RWPE2 (cell line): ENCODE measurements around the gene PTTG1IP.
"Not testable (repeated sequence)": the region's sequence is repeated elsewhere in the genome, so short reads cannot be mapped to it uniquely, and the experiment has no call there.

Experiments used
- ATAC-seq: fragments of 200-7000 bp; cut with Tn5 transposase; 3 replicates; pipeline ENCODE4 v1.9.1; 2021; ENCODE audit warnings: low read depth
- DNase-seq: peaks from one replicate; pipeline ENCODE4 v3.0.0-alpha.2; 2020; ENCODE audit warnings: low spot score
- H3K27ac ChIP-seq: fragments of 450-650 bp; 2 replicates; pipeline ENCODE4 v1.5.1; 2017; ENCODE audit warnings: mild to moderate bottlenecking; ENCODE audit not compliant: poor library complexity, severe bottlenecking
- H3K27me3 ChIP-seq: fragments of 250-450 bp; sonication (Bioruptor Pico); 2 replicates; pipeline ENCODE4 v1.5.1; 2021; ENCODE audit warnings: mild to moderate bottlenecking, moderate library complexity; ENCODE audit not compliant: insufficient read depth, poor library complexity, severe bottlenecking
- H3K36me3 ChIP-seq: fragments of 250-450 bp; sonication (Bioruptor Pico); 2 replicates; pipeline ENCODE4 v1.5.1; 2020; ENCODE audit warnings: low read depth, mild to moderate bottlenecking, moderate library complexity
- H3K4me1 ChIP-seq: fragments of 250-450 bp; sonication (Bioruptor Pico); 2 replicates; pipeline ENCODE4 v1.5.1; 2021; ENCODE audit warnings: mild to moderate bottlenecking, moderate library complexity; ENCODE audit not compliant: insufficient read depth, poor library complexity, severe bottlenecking
- H3K4me3 ChIP-seq: fragments of 250-450 bp; sonication (Bioruptor Pico); 2 replicates; pipeline ENCODE4 v1.5.1; 2021; ENCODE audit warnings: mild to moderate bottlenecking, moderate library complexity; ENCODE audit not compliant: severe bottlenecking
- H3K9me3 ChIP-seq: fragments of 250-450 bp; sonication (Bioruptor Pico); 2 replicates; pipeline ENCODE4 v1.5.1; 2021; ENCODE audit warnings: mild to moderate bottlenecking, moderate library complexity; ENCODE audit not compliant: severe bottlenecking
- CTCF ChIP-seq: fragments of 450-650 bp; IDR thresholded peaks from one replicate; pipeline ENCODE4 v1.5.1; 2017; ENCODE audit warnings: mild to moderate bottlenecking, moderate library complexity; ENCODE audit not compliant: poor library complexity, severe bottlenecking

Gene PTTG1IP

GRCh38 chr21:44885615-44886014, 12.1 kb upstream of the PTTG1IP start:
- no peak for ATAC-seq
- H3K27me3 ChIP-seq, result peaks cover 2% of the 10 kb centered on the region
- H3K27ac ChIP-seq, result no peak overlapping the region
- H3K36me3 ChIP-seq, result no peaks in the 10 kb centered on the region
- peaks cover 27% of the 10 kb centered on the region for H3K4me1 ChIP-seq
- H3K9me3 ChIP-seq, result no peaks in the 10 kb centered on the region
- TF ChIP-seq CTCF, result no peak
- no peak overlapping the region for H3K4me3 ChIP-seq
- no peak for DNase-seq

GRCh38 chr21:44884097-44884496, 10.6 kb upstream of the PTTG1IP start:
- no peak for ATAC-seq
- no peak for DNase-seq
- Histone ChIP-seq H3K27ac (peak overlapping the region; percentile 95), H3K4me1 (peaks cover 37% of the 10 kb centered on the region), H3K4me3 (no peak overlapping the region), H3K27me3 (no peaks in the 10 kb centered on the region), H3K36me3 (no peaks in the 10 kb centered on the region), H3K9me3 (no peaks in the 10 kb centered on the region)
- no peak for TF ChIP-seq CTCF

- Histone ChIP-seq H3K4me1 (peaks cover 46% of the 10 kb centered on the region), H3K36me3 (no peaks in the 10 kb centered on the region), H3K27ac (peak overlapping the region; percentile 95), H3K9me3 (no peaks in the 10 kb centered on the region), H3K27me3 (no peaks in the 10 kb centered on the region), H3K4me3 (no peak overlapping the region)
- DNase-seq, result no peak
- no peak for TF ChIP-seq CTCF
- ATAC-seq, result no peak
Observed at GRCh38 chr21:44883250-44883649, 9.8 kb upstream of the PTTG1IP start.

DNA sequence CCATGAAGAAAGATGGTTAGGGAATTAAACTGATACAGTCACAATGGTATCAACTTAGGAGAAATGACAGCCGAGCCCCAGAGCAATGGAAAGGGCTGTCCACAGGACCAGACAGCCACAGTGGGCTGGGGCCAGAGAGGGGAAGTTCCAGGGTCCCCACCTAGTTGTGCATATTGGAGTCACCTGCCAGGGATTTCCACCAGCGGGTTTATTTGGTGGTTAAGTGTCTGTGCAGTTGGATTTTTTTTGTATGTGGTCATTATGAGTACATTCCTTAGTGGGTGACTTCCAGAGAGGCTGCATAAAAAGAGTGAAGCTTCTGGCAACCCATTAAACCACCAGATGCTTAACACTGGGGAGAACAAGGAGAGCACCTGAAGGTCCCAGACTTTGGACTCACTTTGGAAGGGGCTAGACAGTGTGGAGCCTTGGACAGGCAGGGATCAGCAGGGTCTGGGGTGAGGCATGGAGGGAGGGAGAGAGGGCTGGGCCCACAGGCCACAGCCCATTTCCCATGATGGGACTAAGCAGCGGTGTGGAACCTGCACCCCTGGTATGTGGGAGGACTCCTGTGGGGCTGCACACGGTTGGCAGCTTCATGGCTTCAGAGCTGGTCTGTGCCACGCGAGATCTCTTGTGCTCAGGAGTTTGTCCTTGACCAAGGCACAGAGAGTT, 7.8 kb upstream of the PTTG1IP start:
- H3K4me3 ChIP-seq, result no peak overlapping the region
- DNase-seq (no peak), ATAC-seq (peak; percentile 49)
- H3K9me3 ChIP-seq, result no peaks in the 10 kb centered on the region
- H3K27me3 ChIP-seq, result no peaks in the 10 kb centered on the region
- no peak for TF ChIP-seq CTCF
- H3K27ac ChIP-seq, result peak overlapping the region; percentile 95
- H3K4me1 ChIP-seq, result peaks cover 52% of the 10 kb centered on the region
- H3K36me3 ChIP-seq, result no peaks in the 10 kb centered on the region

GRCh38 chr21:44880405-44881197, 7.1 kb upstream of the PTTG1IP start:
- H3K9me3 ChIP-seq, result no peaks in the 10 kb centered on the region
- H3K27ac ChIP-seq, result peak overlapping the region; percentile 95
- no peaks in the 10 kb centered on the region for H3K36me3 ChIP-seq
- DNase-seq (no peak), ATAC-seq (peak; percentile 7; the same call in 2 of the 3 replicates)
- H3K4me1 ChIP-seq, result peaks cover 54% of the 10 kb centered on the region
- no peak for TF ChIP-seq CTCF
- no peak overlapping the region for H3K4me3 ChIP-seq
- no peaks in the 10 kb centered on the region for H3K27me3 ChIP-seq

DNA sequence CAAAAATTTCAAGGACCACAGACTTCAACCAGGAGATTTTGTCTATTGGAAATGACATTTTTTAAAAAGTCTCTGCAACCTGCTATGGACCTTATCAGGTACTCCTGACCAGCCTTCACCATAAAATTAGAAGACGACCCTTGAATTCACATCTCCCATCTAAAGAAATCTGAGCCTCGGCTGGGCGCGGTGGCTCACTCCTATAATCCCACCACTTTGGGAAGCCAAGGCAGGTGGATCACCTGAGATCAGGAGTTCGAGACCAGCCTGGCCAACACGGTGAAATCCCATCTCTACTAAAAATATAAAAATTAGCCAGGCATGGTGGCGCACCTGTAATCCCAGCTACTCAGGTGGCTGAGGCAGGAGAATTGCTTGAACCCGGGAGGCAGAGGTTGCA, 5.7 kb upstream of the PTTG1IP start:
- not testable (repeated sequence) for H3K36me3 ChIP-seq, ATAC-seq, H3K9me3 ChIP-seq, DNase-seq, H3K27me3 ChIP-seq, H3K4me3 ChIP-seq
- H3K27ac ChIP-seq, result peak overlapping the region; percentile 95
- peaks cover 62% of the 10 kb centered on the region for H3K4me1 ChIP-seq
